OCI-LY1 (cell line): ENCODE results near the gene AGAP1.

Experiments used
- H2AFZ ChIP-seq: fragments of 200-600 bp; sonication (generic), shearing (Covaris generic); 2 replicates; pipeline ENCODE4 v1.6.0; 2014; ENCODE audit warnings: antibody characterized with exemption, mild to moderate bottlenecking, low read length
- H3F3A ChIP-seq: fragments of 200-600 bp; sonication (generic), shearing (Covaris generic); 2 replicates; pipeline ENCODE4 v1.6.0; 2014; ENCODE audit warnings: mild to moderate bottlenecking, antibody characterized with exemption, low read length, moderate library complexity; ENCODE audit not compliant: insufficient read depth
- H3K27ac ChIP-seq: fragments of 200-600 bp; sonication (generic); 2 replicates; pipeline ENCODE4 v1.5.1; 2014; ENCODE audit warnings: low read length, mixed run types, mild to moderate bottlenecking, low read depth; ENCODE audit not compliant: poor library complexity, severe bottlenecking
- H3K27me3 ChIP-seq: fragments of 200-600 bp; sonication (generic); 2 replicates; pipeline ENCODE4 v1.6.0; 2014; ENCODE audit warnings: antibody characterized with exemption, mild to moderate bottlenecking, low read length, moderate library complexity; ENCODE audit not compliant: insufficient read depth
- H3K36me3 ChIP-seq: fragments of 200-600 bp; sonication (generic); 2 replicates; pipeline ENCODE4 v1.6.1; 2014; ENCODE audit warnings: mild to moderate bottlenecking, antibody characterized with exemption, low read length, moderate library complexity, mixed read lengths; ENCODE audit not compliant: insufficient read depth
- H3K4me1 ChIP-seq: fragments of 200-600 bp; sonication (generic); 2 replicates; pipeline ENCODE4 v1.5.1; 2014; ENCODE audit warnings: mild to moderate bottlenecking, low read length, moderate library complexity; ENCODE audit not compliant: insufficient read depth, severe bottlenecking
- H3K4me2 ChIP-seq: fragments of 200-600 bp; sonication (generic), shearing (Covaris generic); 2 replicates; pipeline ENCODE4 v1.6.1; 2014; ENCODE audit warnings: low read length
- H3K4me3 ChIP-seq: fragments of 200-600 bp; sonication (generic); 2 replicates; pipeline ENCODE4 v1.5.1; 2014; ENCODE audit warnings: low read length, low read depth, mild to moderate bottlenecking, mixed read lengths; ENCODE audit not compliant: poor library complexity, severe bottlenecking
- H3K79me2 ChIP-seq: fragments of 200-600 bp; shearing (Covaris generic); 2 replicates; pipeline ENCODE4 v1.6.1; 2016; ENCODE audit warnings: mixed run types, low read length, mixed read lengths; ENCODE audit not compliant: insufficient read depth
- H3K9ac ChIP-seq: fragments of 200-600 bp; sonication (generic), shearing (Covaris generic); 2 replicates; pipeline ENCODE4 v1.6.1; 2014; ENCODE audit warnings: mild to moderate bottlenecking, low read length, mixed read lengths
- H3K9me2 ChIP-seq: fragments of 200-600 bp; sonication (generic), shearing (Covaris generic); 2 replicates; pipeline ENCODE4 v1.6.1; 2014; ENCODE audit warnings: low read depth, mild to moderate bottlenecking, low read length, mixed read lengths
- H3K9me3 ChIP-seq: fragments of 200-600 bp; shearing (Covaris generic); 2 replicates; pipeline ENCODE4 v1.6.1; 2014; ENCODE audit warnings: low read length, mixed read lengths
- H4K20me1 ChIP-seq: fragments of 200-600 bp; sonication (generic), shearing (Covaris generic); 2 replicates; pipeline ENCODE4 v1.6.0; 2016; ENCODE audit warnings: mild to moderate bottlenecking, low read length; ENCODE audit not compliant: insufficient read depth
- EZH2 ChIP-seq: fragments of 200-600 bp; sonication (generic), shearing (Covaris generic); IDR thresholded peaks from 2 replicates; pipeline ENCODE4 v1.8.0; 2017; ENCODE audit warnings: borderline replicate concordance, mixed run types, mild to moderate bottlenecking, antibody characterized with exemption, low read length, moderate library complexity, mixed read lengths
- TF ChIP-seq, protein P1 (sequence below): fragments of 200-600 bp; sonication (generic), shearing (Covaris generic); IDR thresholded peaks from 2 replicates; pipeline ENCODE4 v1.5.1; 2017; ENCODE audit warnings: mild to moderate bottlenecking, antibody characterized with exemption, low read length, moderate library complexity, mixed read lengths

The AGAP1 gene

DNA sequence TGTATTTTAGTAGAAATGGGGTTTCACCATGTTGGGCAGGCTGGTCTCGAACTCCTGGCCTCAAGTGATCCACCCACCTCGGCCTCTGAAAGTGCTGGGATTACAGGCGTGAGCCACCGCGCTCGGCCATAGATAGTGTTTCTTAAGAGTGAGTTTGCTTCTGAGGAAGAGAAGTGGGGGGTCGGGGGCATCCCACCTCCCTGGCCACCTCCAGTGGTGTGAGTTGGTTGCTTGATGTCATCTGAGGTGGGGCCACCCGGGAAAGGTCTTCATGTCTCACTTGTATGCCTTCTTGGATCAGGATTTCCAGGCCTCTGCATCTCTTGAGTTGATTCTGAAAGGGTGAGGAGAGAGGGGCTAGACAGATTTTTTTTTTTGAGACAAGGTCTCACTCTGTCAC, 57.1 kb downstream of the AGAP1 start:
- Histone ChIP-seq H3K9me2 (no peaks in the 10 kb centered on the region), H3K4me2 (no peak overlapping the region), H3F3A (no peaks in the 10 kb centered on the region), H3K4me3 (no peak overlapping the region), H3K79me2 (no peaks in the 10 kb centered on the region), H3K9ac (no peak overlapping the region), H3K27me3 (no peaks in the 10 kb centered on the region; the same call in 1 of the 2 replicates), H3K36me3 (no peaks in the 10 kb centered on the region), H4K20me1 (no peaks in the 10 kb centered on the region), H3K27ac (no peak overlapping the region), H3K9me3 (no peaks in the 10 kb centered on the region), H2AFZ (no peak overlapping the region), H3K4me1 (no peaks in the 10 kb centered on the region)
- no peak for TF ChIP-seq EZH2
- TF ChIP-seq, protein P1, sequence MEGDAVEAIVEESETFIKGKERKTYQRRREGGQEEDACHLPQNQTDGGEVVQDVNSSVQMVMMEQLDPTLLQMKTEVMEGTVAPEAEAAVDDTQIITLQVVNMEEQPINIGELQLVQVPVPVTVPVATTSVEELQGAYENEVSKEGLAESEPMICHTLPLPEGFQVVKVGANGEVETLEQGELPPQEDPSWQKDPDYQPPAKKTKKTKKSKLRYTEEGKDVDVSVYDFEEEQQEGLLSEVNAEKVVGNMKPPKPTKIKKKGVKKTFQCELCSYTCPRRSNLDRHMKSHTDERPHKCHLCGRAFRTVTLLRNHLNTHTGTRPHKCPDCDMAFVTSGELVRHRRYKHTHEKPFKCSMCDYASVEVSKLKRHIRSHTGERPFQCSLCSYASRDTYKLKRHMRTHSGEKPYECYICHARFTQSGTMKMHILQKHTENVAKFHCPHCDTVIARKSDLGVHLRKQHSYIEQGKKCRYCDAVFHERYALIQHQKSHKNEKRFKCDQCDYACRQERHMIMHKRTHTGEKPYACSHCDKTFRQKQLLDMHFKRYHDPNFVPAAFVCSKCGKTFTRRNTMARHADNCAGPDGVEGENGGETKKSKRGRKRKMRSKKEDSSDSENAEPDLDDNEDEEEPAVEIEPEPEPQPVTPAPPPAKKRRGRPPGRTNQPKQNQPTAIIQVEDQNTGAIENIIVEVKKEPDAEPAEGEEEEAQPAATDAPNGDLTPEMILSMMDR = no peak

DNA sequence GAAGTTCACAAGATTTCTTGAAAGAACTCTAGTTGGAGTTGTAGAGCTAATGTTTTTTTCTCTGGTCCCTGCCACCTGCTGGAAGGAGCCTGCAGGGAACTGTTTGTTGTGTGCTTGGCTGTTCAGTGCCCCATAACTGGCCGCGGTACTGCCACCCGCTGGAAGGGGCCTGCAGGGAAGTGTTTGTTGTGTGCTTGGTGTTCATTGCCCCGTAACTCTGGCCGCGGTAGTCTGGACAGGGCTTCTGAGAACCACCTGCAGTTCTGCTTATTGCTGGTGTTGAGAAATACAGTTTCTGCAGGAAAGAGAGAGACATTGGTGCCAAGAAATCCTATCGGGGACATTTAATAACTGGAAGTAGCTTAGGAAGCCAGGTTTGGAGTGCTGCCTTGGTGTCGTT, 58.1 kb downstream of the AGAP1 start:
- Histone ChIP-seq H3F3A (no peaks in the 10 kb centered on the region), H3K4me1 (no peaks in the 10 kb centered on the region), H4K20me1 (no peaks in the 10 kb centered on the region), H2AFZ (no peak overlapping the region), H3K4me2 (no peak overlapping the region), H3K9ac (no peak overlapping the region), H3K36me3 (no peaks in the 10 kb centered on the region), H3K4me3 (no peak overlapping the region), H3K9me2 (no peaks in the 10 kb centered on the region), H3K27me3 (no peaks in the 10 kb centered on the region; the same call in 1 of the 2 replicates), H3K27ac (no peak overlapping the region), H3K9me3 (no peaks in the 10 kb centered on the region), H3K79me2 (no peaks in the 10 kb centered on the region)
- no peak for TF ChIP-seq EZH2
- TF ChIP-seq, protein P1 = peak; percentile 18; the same call in 1 of the 2 replicates

DNA sequence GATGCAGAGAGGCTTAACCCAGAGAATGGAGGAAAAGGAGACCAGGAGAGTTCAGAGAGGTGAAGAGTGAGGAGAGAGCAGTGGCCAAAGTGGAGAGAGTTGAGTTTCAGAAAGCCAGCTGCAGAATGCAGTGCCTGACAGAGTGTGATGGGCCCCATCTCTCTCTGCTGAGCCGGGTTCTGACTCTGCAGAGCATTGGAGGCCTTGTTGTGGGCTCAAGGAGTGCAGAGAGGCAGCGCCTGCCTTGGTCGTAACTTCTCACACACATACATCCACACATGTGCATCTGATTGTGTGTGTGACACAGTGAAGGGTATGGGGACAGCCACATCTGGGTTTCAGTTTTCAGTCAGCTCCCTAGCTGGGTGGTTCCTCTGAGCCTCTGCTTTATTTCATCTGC, 58.8 kb downstream of the AGAP1 start:
- no peaks in the 10 kb centered on the region for H3K4me1 ChIP-seq
- H3K9ac ChIP-seq = no peak overlapping the region
- H3K36me3 ChIP-seq = no peaks in the 10 kb centered on the region
- no peaks in the 10 kb centered on the region for H4K20me1 ChIP-seq
- no peak overlapping the region for H3K4me2 ChIP-seq
- no peak overlapping the region for H3K4me3 ChIP-seq
- no peak overlapping the region for H3K27ac ChIP-seq
- H2AFZ ChIP-seq = no peak overlapping the region
- TF ChIP-seq, protein P1 = no peak
- TF ChIP-seq EZH2 = no peak
- H3K9me2 ChIP-seq = no peaks in the 10 kb centered on the region
- no peaks in the 10 kb centered on the region for H3K79me2 ChIP-seq
- no peaks in the 10 kb centered on the region; the same call in none of the 2 replicates for H3K27me3 ChIP-seq
- H3K9me3 ChIP-seq = no peaks in the 10 kb centered on the region
- no peaks in the 10 kb centered on the region for H3F3A ChIP-seq
